Neuron (in vitro differentiated cells): Measurements from ENCODE around the gene ARL16.

Source experiments
- H2AFZ ChIP-seq: one replicate; pipeline ENCODE4 v1.6.1; 2013; ENCODE audit warnings: low read depth, mild to moderate bottlenecking, inconsistent platforms, low read length, moderate library complexity
- H3K27me3 ChIP-seq: one replicate; pipeline ENCODE4 v1.6.1; 2013; ENCODE audit warnings: low read length; ENCODE audit not compliant: insufficient read depth
- H3K36me3 ChIP-seq: one replicate; pipeline ENCODE4 v1.6.1; 2013; ENCODE audit warnings: low read length; ENCODE audit not compliant: insufficient read depth
- H3K4me1 ChIP-seq: one replicate; pipeline ENCODE4 v1.6.1; 2013; ENCODE audit warnings: low read length; ENCODE audit not compliant: insufficient read depth
- H3K4me3 ChIP-seq: 2 replicates; pipeline ENCODE4 v1.5.1; 2013; ENCODE audit warnings: mild to moderate bottlenecking, low read length, moderate library complexity
- H3K9me3 ChIP-seq: one replicate; pipeline ENCODE4 v1.6.1; 2013; ENCODE audit warnings: low read length

Gene ARL16

GRCh38 chr17:81683584-81684441 lies at the start of gene ARL16, which contains the start of gene HGS:
ARL16 (minus strand) TSS chr17:81683797; CDS start chr17:81683753, 44 bp downstream.
HGS (plus strand) TSS chr17:81684011; CDS start chr17:81684067, 56 bp downstream.
- H3K4me3 ChIP-seq = peak within 1 kb of the TSS; percentile 86
- H2AFZ ChIP-seq = peak within 1 kb of the TSS; percentile 20
- H3K36me3 ChIP-seq = peaks cover 30% of the 10 kb centered on the region
- no peaks in the 10 kb centered on the region for H3K27me3 ChIP-seq
- peaks cover 21% of the 10 kb centered on the region for H3K4me1 ChIP-seq
- no peaks in the 10 kb centered on the region for H3K9me3 ChIP-seq

DNA sequence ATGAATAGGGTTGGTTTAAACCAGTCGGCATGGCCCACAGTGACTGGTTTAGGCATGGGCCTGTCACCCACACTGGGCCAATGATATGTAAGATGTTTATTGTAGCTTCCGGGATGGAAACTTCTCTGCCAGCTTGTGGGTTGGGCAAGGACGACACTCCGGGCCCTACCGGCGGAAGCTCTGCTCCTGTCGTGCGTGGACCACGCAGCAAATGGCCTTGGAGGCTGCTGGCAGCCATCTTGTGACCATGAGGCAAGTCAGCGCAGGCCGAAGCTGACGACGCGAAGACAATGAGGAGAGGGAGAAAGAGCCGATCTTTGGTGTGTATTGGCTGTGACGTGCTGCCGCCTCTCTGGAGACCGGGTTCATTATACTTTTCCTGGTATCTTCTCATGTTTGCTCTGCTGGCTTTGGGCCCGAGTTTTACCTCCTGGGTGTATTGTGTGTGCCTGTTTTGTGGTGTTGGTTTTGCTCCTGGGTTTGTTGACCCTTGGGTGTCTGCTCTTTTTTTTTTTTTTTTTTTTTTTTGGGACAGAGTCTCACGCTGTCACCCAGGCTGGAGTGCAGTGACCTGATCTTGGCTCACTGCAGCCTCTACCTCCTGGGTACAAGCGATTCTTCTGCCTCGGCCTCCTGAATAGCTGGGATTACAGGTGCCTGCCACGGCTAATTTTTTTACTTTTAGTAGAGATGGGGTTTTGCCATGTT lies 43.9 kb upstream of the ARL16 start:
- H3K4me3 ChIP-seq = no peak overlapping the region
- peaks cover 5% of the 10 kb centered on the region for H3K27me3 ChIP-seq
- H2AFZ ChIP-seq = no peak overlapping the region
- H3K4me1 ChIP-seq = peaks cover 6% of the 10 kb centered on the region
- H3K36me3 ChIP-seq = no peaks in the 10 kb centered on the region
- H3K9me3 ChIP-seq = no peaks in the 10 kb centered on the region

GRCh38 chr17:81726004-81726403 lies 42.4 kb upstream of the ARL16 start:
- Histone ChIP-seq H3K36me3 (no peaks in the 10 kb centered on the region), H3K4me1 (no peaks in the 10 kb centered on the region), H3K27me3 (no peaks in the 10 kb centered on the region), H2AFZ (no peak overlapping the region), H3K4me3 (no peak overlapping the region), H3K9me3 (no peaks in the 10 kb centered on the region)

GRCh38 chr17:81725439-81725838 lies 41.8 kb upstream of the ARL16 start:
- H3K4me1 ChIP-seq = no peaks in the 10 kb centered on the region
- no peak overlapping the region for H3K4me3 ChIP-seq
- H2AFZ ChIP-seq = no peak overlapping the region
- no peaks in the 10 kb centered on the region for H3K36me3 ChIP-seq
- no peaks in the 10 kb centered on the region for H3K9me3 ChIP-seq
- no peaks in the 10 kb centered on the region for H3K27me3 ChIP-seq

GRCh38 chr17:81723651-81724209 lies 40.1 kb upstream of the ARL16 start:
- Histone ChIP-seq H2AFZ (no peak overlapping the region), H3K27me3 (no peaks in the 10 kb centered on the region), H3K36me3 (peaks cover 3% of the 10 kb centered on the region), H3K4me1 (no peaks in the 10 kb centered on the region), H3K9me3 (no peaks in the 10 kb centered on the region), H3K4me3 (no peak overlapping the region)

- Histone ChIP-seq H3K9me3 (no peaks in the 10 kb centered on the region), H3K4me3 (no peak overlapping the region), H3K27me3 (no peaks in the 10 kb centered on the region), H3K36me3 (peaks cover 10% of the 10 kb centered on the region), H3K4me1 (no peaks in the 10 kb centered on the region), H2AFZ (no peak overlapping the region)
These were observed 38.9 kb upstream of the ARL16 start for GRCh38 chr17:81722184-81723120.

GRCh38 chr17:81720267-81721071 lies 36.9 kb upstream of the ARL16 start:
- Histone ChIP-seq H3K4me3 (no peak overlapping the region), H2AFZ (no peak overlapping the region), H3K9me3 (no peaks in the 10 kb centered on the region), H3K4me1 (no peaks in the 10 kb centered on the region), H3K36me3 (peaks cover 10% of the 10 kb centered on the region), H3K27me3 (no peaks in the 10 kb centered on the region)

DNA sequence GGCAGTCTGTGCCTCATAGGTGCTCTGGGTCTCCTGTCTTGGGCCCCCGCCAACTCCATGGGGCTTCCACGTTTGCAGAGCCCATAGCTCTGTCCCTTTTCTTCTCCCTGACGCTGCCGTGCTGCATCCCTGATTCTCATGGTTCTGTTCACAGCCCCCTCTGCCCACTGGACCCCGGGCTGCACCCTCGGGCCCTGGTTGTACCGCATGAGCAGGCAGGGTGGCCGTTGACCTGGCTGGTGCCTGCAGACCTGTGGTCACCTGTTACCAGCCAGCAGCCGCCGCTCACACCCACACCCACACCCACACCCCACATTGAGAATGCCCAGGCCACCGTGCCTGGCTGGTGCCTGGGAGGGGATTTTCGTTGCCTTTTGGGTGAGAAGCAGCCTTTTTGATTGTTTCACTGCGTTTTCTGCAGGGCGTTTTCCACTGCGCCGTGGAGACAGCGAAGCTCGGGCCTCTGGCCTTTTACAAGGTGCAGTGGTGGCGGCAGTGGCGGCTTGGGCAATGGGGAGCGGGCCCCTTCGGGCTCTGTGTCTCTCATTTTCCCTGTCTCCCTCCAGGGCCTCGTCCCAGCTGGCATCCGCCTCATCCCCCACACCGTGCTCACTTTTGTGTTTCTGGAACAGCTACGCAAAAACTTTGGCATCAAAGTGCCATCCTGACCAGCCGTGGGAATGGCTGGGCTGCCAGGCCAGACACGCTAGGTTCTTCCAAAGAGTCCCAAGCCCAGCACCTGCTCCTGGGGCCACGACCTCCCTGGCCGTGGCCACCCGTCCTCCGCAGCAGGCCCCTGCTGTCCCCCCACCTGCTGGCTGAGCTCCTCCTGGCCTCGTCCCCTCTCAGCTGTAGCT lies 36.0 kb upstream of the ARL16 start:
- H3K27me3 ChIP-seq = no peaks in the 10 kb centered on the region
- no peaks in the 10 kb centered on the region for H3K4me1 ChIP-seq
- no peak overlapping the region for H3K4me3 ChIP-seq
- H2AFZ ChIP-seq = no peak overlapping the region
- H3K36me3 ChIP-seq = peaks cover 14% of the 10 kb centered on the region
- H3K9me3 ChIP-seq = no peaks in the 10 kb centered on the region

GRCh38 chr17:81717766-81718089 lies 34.1 kb upstream of the ARL16 start:
- H3K9me3 ChIP-seq = no peaks in the 10 kb centered on the region

DNA sequence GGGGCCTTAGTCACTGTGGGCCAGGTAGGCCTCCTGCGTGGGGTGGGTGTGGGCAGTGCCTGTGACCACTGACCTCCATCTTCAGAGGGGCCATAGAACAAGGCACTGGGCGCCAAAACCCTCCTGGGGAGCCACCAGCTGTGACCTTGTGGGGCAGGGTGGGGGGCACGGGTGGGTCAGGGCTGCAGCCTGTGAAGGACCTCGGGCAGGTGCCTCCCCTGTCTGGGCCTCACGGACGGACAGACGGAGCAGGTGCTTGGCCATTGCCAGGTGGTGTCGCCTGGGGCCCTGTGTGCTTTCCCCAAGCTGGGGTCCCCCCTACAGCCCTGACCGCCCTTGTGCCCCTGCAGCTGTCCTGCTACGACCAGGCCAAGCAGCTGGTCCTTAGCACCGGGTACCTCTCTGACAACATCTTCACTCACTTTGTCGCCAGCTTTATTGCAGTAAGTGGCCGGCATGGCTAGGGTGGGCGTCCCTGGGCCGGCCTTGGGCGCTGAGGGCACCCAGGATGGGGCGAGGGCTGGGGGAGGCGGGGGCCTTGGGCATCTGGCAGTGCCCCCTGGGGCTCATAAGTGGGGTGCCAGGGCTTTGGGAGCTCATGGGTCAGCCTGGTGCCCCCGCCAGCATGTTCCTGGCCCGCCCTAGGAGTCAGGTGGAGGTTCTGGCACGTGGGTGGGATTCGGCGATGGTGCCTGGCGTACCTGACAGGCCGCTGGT lies 33.6 kb upstream of the ARL16 start:
- Histone ChIP-seq H2AFZ (no peak overlapping the region), H3K9me3 (no peaks in the 10 kb centered on the region), H3K36me3 (peaks cover 14% of the 10 kb centered on the region), H3K4me3 (no peak overlapping the region), H3K27me3 (no peaks in the 10 kb centered on the region), H3K4me1 (peaks cover 22% of the 10 kb centered on the region)

More at GRCh38 chr17:81717766-81718089, 34.1 kb upstream of the ARL16 start:
- Histone ChIP-seq H3K36me3 (peaks cover 14% of the 10 kb centered on the region), H2AFZ (no peak overlapping the region), H3K4me3 (no peak overlapping the region), H3K27me3 (no peaks in the 10 kb centered on the region), H3K4me1 (peaks cover 19% of the 10 kb centered on the region)

DNA sequence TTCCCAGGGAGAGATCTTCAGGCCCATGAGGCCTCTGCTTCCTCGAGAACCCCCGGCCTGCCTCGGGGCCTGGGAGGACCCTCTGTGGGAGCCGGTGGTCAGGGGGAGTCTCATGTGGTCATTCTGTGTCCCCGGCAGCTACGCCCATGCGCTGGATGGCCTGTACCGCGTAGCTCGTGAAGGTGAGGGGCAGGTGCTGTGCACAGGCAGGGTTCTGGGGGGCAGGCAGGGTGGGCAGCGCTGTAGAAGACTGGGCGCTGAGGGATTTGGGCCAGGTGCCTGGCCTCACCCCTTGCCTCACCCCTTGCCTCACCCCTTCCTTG lies 33.0 kb upstream of the ARL16 start:
- Histone ChIP-seq H3K36me3 (peaks cover 14% of the 10 kb centered on the region), H3K27me3 (no peaks in the 10 kb centered on the region), H3K9me3 (no peaks in the 10 kb centered on the region), H2AFZ (no peak overlapping the region), H3K4me3 (no peak overlapping the region), H3K4me1 (peaks cover 23% of the 10 kb centered on the region)
